ENCODE measurements around the gene KRT84. TPM values are rescaled to one million over a fixed set of nuclear protein-coding genes. Genes with fewer than 3 reads are reported as not detected.

The KRT84 gene
- total RNA-seq, 1 experiment from 2014 or later: not detected

- Histone ChIP-seq H3K4me3 (ENCODE audit: low read depth, low read length, poor library complexity, severe bottlenecking) (no peak overlapping the region), H3K27ac (ENCODE audit: low read depth, low read length, poor library complexity, severe bottlenecking) (no peak overlapping the region), H3K4me1 (ENCODE audit: insufficient read depth, low read length, poor library complexity, severe bottlenecking) (no peaks in the 10 kb centered on the region), H3K36me3 (ENCODE audit: insufficient read depth, low read length, poor library complexity, severe bottlenecking) (no peaks in the 10 kb centered on the region), H3K27me3 (replicated peaks; ENCODE audit: insufficient read depth, low read depth, low read length, poor library complexity) (no peaks in the 10 kb centered on the region), H3K9me3 (ENCODE audit: low read depth, low read length, poor library complexity, severe bottlenecking) (no peaks in the 10 kb centered on the region)
- POLR2A ChIA-PET (ENCODE audit: low non-redundant PET): interaction anchor here (0.6 kb wide), 1 partner anchor 1218 kb away, joined by 9 read pairs; no protein-coding TSS in a partner anchor
- no peak for TF ChIP-seq CTCF (conservative IDR thresholded peaks at IDR 0.05; ENCODE audit: low read depth, low read length)
- TF ChIP-seq EZH2 (IDR thresholded peaks at IDR 0.05; ENCODE audit: borderline replicate concordance, low read depth, low read length, poor library complexity, severe bottlenecking): no peak
- no peak for DNase-seq (ENCODE audit: low spot score)
- CTCF ChIA-PET: no interaction called here
- intact Hi-C loops (cut with micrococcal nuclease; ENCODE audit: unreplicated experiment): no loop called here
- no TSS peak for BruUV-seq (replicated peaks)
These were observed 16.1 kb upstream of the KRT84 start for GRCh38 chr12:52401526-52401925.

GRCh38 chr12:52400906-52401305, 15.5 kb upstream of the KRT84 start:
- H3K36me3 ChIP-seq (ENCODE audit: insufficient read depth, low read length, poor library complexity, severe bottlenecking): no peaks in the 10 kb centered on the region
- POLR2A ChIA-PET (ENCODE audit: low non-redundant PET): no interaction called here
- H3K4me1 ChIP-seq (ENCODE audit: insufficient read depth, low read length, poor library complexity, severe bottlenecking): peaks cover 4% of the 10 kb centered on the region
- no peak for DNase-seq (ENCODE audit: low spot score)
- no TSS peak for BruUV-seq (replicated peaks)
- no peaks in the 10 kb centered on the region for H3K9me3 ChIP-seq (ENCODE audit: low read depth, low read length, poor library complexity, severe bottlenecking)
- no peaks in the 10 kb centered on the region for H3K27me3 ChIP-seq (replicated peaks; ENCODE audit: insufficient read depth, low read depth, low read length, poor library complexity)
- CTCF ChIA-PET: no interaction called here
- no peak overlapping the region for H3K4me3 ChIP-seq (ENCODE audit: low read depth, low read length, poor library complexity, severe bottlenecking)
- H3K27ac ChIP-seq (ENCODE audit: low read depth, low read length, poor library complexity, severe bottlenecking): no peak overlapping the region
- intact Hi-C loops (cut with micrococcal nuclease; ENCODE audit: unreplicated experiment): no loop called here
- TF ChIP-seq EZH2 (IDR thresholded peaks at IDR 0.05; ENCODE audit: borderline replicate concordance, low read depth, low read length, poor library complexity, severe bottlenecking) (no peak), CTCF (conservative IDR thresholded peaks at IDR 0.05; ENCODE audit: low read depth, low read length) (no peak)

GRCh38 chr12:52399756-52400155, 14.3 kb upstream of the KRT84 start:
- no peak for TF ChIP-seq EZH2 (IDR thresholded peaks at IDR 0.05; ENCODE audit: borderline replicate concordance, low read depth, low read length, poor library complexity, severe bottlenecking)
- no peak for TF ChIP-seq CTCF (conservative IDR thresholded peaks at IDR 0.05; ENCODE audit: low read depth, low read length)
- Histone ChIP-seq H3K9me3 (ENCODE audit: low read depth, low read length, poor library complexity, severe bottlenecking) (no peaks in the 10 kb centered on the region), H3K4me3 (ENCODE audit: low read depth, low read length, poor library complexity, severe bottlenecking) (no peak overlapping the region), H3K4me1 (ENCODE audit: insufficient read depth, low read length, poor library complexity, severe bottlenecking) (peaks cover 5% of the 10 kb centered on the region), H3K36me3 (ENCODE audit: insufficient read depth, low read length, poor library complexity, severe bottlenecking) (no peaks in the 10 kb centered on the region), H3K27me3 (replicated peaks; ENCODE audit: insufficient read depth, low read depth, low read length, poor library complexity) (no peaks in the 10 kb centered on the region), H3K27ac (ENCODE audit: low read depth, low read length, poor library complexity, severe bottlenecking) (no peak overlapping the region)
- no TSS peak for BruUV-seq (replicated peaks)
- ChIA-PET CTCF (no interaction called here), POLR2A (ENCODE audit: low non-redundant PET) (no interaction called here)
- DNase-seq (ENCODE audit: low spot score): no peak
- intact Hi-C loops (cut with micrococcal nuclease; ENCODE audit: unreplicated experiment): no loop called here

Measured in A673 (cell line).